ENCODE data around the gene ATP8B1. TPM values are rescaled to one million over a fixed set of nuclear protein-coding genes. Genes with fewer than 3 reads are reported as not detected.

ATP8B1 gene
- total and polyA plus RNA-seq, 9 of the 15 experiments (the other 6 are each of a cell fraction or from before 2014, with no cell fraction given): 0.01 to 0.22 (median 0.03) TPM; not detected in 3

DNA sequence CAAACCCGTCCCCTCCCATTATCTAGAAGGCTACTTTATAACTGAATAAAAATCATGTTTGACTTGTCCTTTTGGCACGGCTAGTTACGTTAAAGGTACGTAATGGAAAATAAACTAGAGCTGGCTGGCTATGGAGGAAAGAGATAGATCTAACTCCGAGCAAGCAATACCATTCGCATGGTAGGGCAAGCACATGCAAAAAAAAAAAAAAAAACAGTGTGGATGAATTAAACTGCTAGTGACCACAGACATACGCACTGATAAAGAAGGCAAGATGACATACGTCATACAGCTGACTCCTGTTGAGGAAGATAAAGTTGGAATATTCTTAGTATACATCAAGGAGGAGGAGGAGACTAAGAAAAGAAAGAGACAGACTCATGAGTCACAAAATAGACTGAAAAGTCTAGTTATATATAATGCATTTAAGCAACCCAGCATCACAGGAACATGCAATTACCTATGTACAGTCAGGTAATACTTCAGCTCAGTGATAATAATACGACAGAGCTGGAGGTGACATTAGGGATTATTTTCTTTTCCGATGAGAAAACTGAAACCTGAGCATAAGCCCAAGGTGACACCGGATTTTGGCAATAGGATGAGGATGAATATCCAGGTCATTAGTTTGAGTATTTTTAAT, 143.5 kb downstream of the ATP8B1 start (continued):
- TF ChIP-seq HNRNPK (IDR thresholded peaks at IDR 0.05; ENCODE audit: low read depth, low read length, poor library complexity, severe bottlenecking) (no peak), KDM5B (IDR thresholded peaks at IDR 0.05; ENCODE audit: insufficient replicate concordance, low read depth, low read length) (no peak), POLR2AphosphoS5 (IDR thresholded peaks at IDR 0.05; ENCODE audit: control insufficient read depth, insufficient read depth, low read depth, low read length) (peak; percentile 69), NFE2 (IDR thresholded peaks at IDR 0.05; ENCODE audit: low read depth) (no peak; the same call in 1 of the 2 replicates), TBP (optimal IDR thresholded peaks at IDR 0.05; ENCODE audit: low read depth, low read length) (no peak), HNRNPL (IDR thresholded peaks at IDR 0.05; ENCODE audit: low read depth, low read length) (no peak), NR2F6 (CRISPR knock-in tag; IDR thresholded peaks at IDR 0.05) (no peak), GTF2F1 (IDR thresholded peaks at IDR 0.05; ENCODE audit: low read depth, low read length) (no peak), FIP1L1 (IDR thresholded peaks at IDR 0.05; ENCODE audit: low read depth, low read length, poor library complexity, severe bottlenecking) (no peak), ARID2 (IDR thresholded peaks at IDR 0.05) (no peak)
- TF ChIP-seq, protein P1, sequence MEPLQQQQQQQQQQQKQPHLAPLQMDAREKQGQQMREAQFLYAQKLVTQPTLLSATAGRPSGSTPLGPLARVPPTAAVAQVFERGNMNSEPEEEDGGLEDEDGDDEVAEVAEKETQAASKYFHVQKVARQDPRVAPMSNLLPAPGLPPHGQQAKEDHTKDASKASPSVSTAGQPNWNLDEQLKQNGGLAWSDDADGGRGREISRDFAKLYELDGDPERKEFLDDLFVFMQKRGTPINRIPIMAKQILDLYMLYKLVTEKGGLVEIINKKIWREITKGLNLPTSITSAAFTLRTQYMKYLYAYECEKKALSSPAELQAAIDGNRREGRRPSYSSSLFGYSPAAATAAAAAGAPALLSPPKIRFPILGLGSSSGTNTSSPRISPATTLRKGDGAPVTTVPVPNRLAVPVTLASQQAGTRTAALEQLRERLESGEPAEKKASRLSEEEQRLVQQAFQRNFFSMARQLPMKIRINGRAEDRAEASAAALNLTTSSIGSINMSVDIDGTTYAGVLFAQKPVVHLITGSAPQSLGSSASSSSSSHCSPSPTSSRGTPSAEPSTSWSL (CRISPR knock-in tag; IDR thresholded peaks at IDR 0.05; ENCODE audit: borderline replicate concordance): no peak
- TF ChIP-seq, protein P2, sequence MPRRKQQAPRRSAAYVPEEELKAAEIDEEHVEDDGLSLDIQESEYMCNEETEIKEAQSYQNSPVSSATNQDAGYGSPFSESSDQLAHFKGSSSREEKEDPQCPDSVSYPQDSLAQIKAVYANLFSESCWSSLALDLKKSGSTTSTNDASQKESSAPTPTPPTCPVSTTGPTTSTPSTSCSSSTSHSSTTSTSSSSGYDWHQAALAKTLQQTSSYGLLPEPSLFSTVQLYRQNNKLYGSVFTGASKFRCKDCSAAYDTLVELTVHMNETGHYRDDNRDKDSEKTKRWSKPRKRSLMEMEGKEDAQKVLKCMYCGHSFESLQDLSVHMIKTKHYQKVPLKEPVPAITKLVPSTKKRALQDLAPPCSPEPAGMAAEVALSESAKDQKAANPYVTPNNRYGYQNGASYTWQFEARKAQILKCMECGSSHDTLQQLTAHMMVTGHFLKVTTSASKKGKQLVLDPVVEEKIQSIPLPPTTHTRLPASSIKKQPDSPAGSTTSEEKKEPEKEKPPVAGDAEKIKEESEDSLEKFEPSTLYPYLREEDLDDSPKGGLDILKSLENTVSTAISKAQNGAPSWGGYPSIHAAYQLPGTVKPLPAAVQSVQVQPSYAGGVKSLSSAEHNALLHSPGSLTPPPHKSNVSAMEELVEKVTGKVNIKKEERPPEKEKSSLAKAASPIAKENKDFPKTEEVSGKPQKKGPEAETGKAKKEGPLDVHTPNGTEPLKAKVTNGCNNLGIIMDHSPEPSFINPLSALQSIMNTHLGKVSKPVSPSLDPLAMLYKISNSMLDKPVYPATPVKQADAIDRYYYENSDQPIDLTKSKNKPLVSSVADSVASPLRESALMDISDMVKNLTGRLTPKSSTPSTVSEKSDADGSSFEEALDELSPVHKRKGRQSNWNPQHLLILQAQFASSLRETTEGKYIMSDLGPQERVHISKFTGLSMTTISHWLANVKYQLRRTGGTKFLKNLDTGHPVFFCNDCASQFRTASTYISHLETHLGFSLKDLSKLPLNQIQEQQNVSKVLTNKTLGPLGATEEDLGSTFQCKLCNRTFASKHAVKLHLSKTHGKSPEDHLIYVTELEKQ (CRISPR knock-in tag; IDR thresholded peaks at IDR 0.05): no peak
- TF ChIP-seq, protein P3, sequence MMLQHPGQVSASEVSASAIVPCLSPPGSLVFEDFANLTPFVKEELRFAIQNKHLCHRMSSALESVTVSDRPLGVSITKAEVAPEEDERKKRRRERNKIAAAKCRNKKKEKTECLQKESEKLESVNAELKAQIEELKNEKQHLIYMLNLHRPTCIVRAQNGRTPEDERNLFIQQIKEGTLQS (IDR thresholded peaks at IDR 0.05): peak; percentile 82
- TF ChIP-seq, protein P3 (CRISPR knock-in tag; conservative IDR thresholded peaks at IDR 0.05): no peak
- TF ChIP-seq, protein P4, sequence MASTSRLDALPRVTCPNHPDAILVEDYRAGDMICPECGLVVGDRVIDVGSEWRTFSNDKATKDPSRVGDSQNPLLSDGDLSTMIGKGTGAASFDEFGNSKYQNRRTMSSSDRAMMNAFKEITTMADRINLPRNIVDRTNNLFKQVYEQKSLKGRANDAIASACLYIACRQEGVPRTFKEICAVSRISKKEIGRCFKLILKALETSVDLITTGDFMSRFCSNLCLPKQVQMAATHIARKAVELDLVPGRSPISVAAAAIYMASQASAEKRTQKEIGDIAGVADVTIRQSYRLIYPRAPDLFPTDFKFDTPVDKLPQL (IDR thresholded peaks at IDR 0.05; ENCODE audit: extremely low read depth, insufficient read length): no peak
- TF ChIP-seq, protein P5, sequence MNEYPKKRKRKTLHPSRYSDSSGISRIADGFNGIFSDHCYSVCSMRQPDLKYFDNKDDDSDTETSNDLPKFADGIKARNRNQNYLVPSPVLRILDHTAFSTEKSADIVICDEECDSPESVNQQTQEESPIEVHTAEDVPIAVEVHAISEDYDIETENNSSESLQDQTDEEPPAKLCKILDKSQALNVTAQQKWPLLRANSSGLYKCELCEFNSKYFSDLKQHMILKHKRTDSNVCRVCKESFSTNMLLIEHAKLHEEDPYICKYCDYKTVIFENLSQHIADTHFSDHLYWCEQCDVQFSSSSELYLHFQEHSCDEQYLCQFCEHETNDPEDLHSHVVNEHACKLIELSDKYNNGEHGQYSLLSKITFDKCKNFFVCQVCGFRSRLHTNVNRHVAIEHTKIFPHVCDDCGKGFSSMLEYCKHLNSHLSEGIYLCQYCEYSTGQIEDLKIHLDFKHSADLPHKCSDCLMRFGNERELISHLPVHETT (CRISPR knock-in tag; conservative IDR thresholded peaks at IDR 0.05 in 1 of 2, IDR thresholded peaks at IDR 0.05 in 1 of 2): peak in 1 of 2 experiments; percentile 56; a peak in 1 of 4 replicates
- TF ChIP-seq, protein P6, sequence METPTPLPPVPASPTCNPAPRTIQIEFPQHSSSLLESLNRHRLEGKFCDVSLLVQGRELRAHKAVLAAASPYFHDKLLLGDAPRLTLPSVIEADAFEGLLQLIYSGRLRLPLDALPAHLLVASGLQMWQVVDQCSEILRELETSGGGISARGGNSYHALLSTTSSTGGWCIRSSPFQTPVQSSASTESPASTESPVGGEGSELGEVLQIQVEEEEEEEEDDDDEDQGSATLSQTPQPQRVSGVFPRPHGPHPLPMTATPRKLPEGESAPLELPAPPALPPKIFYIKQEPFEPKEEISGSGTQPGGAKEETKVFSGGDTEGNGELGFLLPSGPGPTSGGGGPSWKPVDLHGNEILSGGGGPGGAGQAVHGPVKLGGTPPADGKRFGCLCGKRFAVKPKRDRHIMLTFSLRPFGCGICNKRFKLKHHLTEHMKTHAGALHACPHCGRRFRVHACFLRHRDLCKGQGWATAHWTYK (CRISPR knock-in tag; IDR thresholded peaks at IDR 0.05): no peak
